Measurements from ENCODE around the gene DPP7.

DNA sequence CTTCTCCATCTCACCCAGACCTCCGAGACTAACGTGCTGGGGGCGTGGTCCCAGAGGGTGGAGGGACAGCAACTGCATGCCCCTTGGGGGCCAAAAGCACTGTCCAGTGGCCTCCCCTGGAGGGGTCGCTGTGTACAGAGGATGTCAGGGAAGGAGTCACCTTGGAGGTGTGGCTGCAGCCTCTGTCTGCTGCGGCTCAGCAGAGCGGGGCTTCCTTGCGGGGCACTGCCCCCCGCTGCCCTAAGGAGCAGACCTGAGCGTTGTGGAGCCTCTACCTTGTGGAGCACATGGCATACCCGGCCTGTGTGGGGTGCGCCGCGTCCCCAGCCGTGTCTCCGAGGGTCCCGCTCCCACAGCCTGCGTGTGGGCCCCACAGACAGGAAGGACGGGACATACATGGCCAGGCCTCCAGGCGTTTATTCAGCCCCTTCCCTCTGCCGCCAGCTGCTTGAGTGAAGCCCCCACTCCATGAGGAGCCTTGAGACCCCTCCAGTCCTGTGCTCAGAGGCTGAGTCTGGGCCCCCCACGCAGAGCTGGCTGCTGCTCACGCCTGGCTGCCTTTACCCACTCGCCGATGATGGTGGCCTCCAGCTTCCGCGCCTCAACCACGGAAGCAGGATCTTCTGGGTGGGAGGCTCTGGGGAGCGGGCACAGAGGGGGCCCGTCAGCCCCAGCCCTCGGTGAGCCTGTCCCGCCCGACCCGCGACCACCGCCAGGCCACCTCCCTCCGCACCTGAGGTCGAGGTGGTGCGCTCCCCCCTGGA lies 4.2 kb downstream of the DPP7 start:
- TF ChIP-seq EZH2 (IDR thresholded peaks at IDR 0.05; ENCODE audit: low read depth, unreplicated experiment): no peak
- no peak for TF ChIP-seq POLR2AphosphoS5 (IDR thresholded peaks at IDR 0.05; ENCODE audit: low read depth)
- no peak for TF ChIP-seq CTCF (conservative IDR thresholded peaks at IDR 0.05; ENCODE audit: low read depth in 2 of 2)
- no peak for TF ChIP-seq REST (IDR thresholded peaks at IDR 0.05; ENCODE audit: unreplicated experiment)
- no peak for TF ChIP-seq STAT1 (IDR thresholded peaks at IDR 0.05; ENCODE audit: unreplicated experiment)
- TF ChIP-seq, protein P1, sequence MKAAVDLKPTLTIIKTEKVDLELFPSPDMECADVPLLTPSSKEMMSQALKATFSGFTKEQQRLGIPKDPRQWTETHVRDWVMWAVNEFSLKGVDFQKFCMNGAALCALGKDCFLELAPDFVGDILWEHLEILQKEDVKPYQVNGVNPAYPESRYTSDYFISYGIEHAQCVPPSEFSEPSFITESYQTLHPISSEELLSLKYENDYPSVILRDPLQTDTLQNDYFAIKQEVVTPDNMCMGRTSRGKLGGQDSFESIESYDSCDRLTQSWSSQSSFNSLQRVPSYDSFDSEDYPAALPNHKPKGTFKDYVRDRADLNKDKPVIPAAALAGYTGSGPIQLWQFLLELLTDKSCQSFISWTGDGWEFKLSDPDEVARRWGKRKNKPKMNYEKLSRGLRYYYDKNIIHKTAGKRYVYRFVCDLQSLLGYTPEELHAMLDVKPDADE (IDR thresholded peaks at IDR 0.05): no peak
- TF ChIP-seq EZH2phosphoT487 (IDR thresholded peaks at IDR 0.05; ENCODE audit: unreplicated experiment): no peak
- no peak for TF ChIP-seq JUNB (IDR thresholded peaks at IDR 0.05; ENCODE audit: unreplicated experiment)
- no peak for TF ChIP-seq ZNF114 (CRISPR knock-in tag; IDR thresholded peaks at IDR 0.05)
- TF ChIP-seq CREB1 (CRISPR knock-in tag; IDR thresholded peaks at IDR 0.05; ENCODE audit: low read depth): no peak
- no peak for TF ChIP-seq ZNF331 (CRISPR knock-in tag; IDR thresholded peaks at IDR 0.05; ENCODE audit: low read depth)
- TF ChIP-seq NANOG (IDR thresholded peaks at IDR 0.05; ENCODE audit: borderline replicate concordance): no peak
